ENCODE results near the gene RAB3B.

DNA sequence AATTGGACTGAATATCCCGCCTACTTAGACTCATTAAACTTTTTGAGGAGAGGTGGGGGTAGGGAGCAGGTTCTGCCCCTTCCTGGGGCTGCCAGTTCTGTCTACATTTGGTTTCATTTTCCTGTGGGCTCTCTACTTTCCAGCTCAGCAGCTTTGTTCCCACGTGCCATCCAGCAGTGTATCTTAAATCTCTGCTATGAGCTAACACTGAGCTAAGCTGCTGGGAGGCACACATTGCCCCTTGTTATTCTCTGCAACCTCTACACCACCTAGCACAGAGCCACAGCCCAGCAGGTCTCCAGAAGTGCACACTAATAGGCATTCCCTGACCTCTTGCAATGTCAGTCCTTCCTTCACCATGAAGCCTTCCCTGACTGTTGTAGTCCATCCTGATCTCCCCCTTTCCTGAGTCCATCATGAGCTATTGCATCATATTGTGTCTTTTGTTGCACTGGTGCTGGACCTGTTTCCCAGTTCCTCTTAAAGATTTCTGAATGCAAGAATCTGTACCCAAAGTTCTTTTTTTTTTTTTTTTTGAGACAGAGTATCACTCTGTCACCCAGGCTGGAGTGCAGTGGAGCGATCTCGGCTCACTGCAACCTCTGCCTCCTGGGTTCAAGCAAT lies 83.3 kb downstream of the RAB3B start:
- TF ChIP-seq CTCF (IDR thresholded peaks at IDR 0.05; ENCODE audit: low read length), result no peak
- no peak for TF ChIP-seq EZH2 (IDR thresholded peaks at IDR 0.05; ENCODE audit: borderline replicate concordance, low read length)
